ENCODE results near the gene GTSE1.

GTSE1 gene

GRCh38 chr22:46349238-46349637 lies 52.6 kb downstream of the GTSE1 start:
- H3K4me1 ChIP-seq (ENCODE audit: insufficient read depth, poor library complexity, severe bottlenecking): no peaks in the 10 kb centered on the region
- DNase-seq (ENCODE audit: low spot score) (no peak), ATAC-seq (ENCODE audit: low read depth) (no peak)
- peaks cover 81% of the 10 kb centered on the region for H3K36me3 ChIP-seq (ENCODE audit: low read depth)
- no peak for TF ChIP-seq CTCF (IDR thresholded peaks at IDR 0.05; ENCODE audit: poor library complexity, severe bottlenecking)
- H3K9me3 ChIP-seq (ENCODE audit: severe bottlenecking): no peaks in the 10 kb centered on the region
- H3K27me3 ChIP-seq (ENCODE audit: insufficient read depth, poor library complexity, severe bottlenecking): no peaks in the 10 kb centered on the region
- no peak overlapping the region for H3K27ac ChIP-seq (ENCODE audit: poor library complexity, severe bottlenecking)
- H3K4me3 ChIP-seq (ENCODE audit: severe bottlenecking): no peak overlapping the region

- DNase-seq (ENCODE audit: low spot score) (no peak), ATAC-seq (ENCODE audit: low read depth) (no peak)
- H3K4me3 ChIP-seq (ENCODE audit: severe bottlenecking): no peak overlapping the region
- H3K9me3 ChIP-seq (ENCODE audit: severe bottlenecking): no peaks in the 10 kb centered on the region
- peaks cover 76% of the 10 kb centered on the region for H3K36me3 ChIP-seq (ENCODE audit: low read depth)
- no peak overlapping the region for H3K27ac ChIP-seq (ENCODE audit: poor library complexity, severe bottlenecking)
- H3K27me3 ChIP-seq (ENCODE audit: insufficient read depth, poor library complexity, severe bottlenecking): no peaks in the 10 kb centered on the region
- H3K4me1 ChIP-seq (ENCODE audit: insufficient read depth, poor library complexity, severe bottlenecking): no peaks in the 10 kb centered on the region
- no peak for TF ChIP-seq CTCF (IDR thresholded peaks at IDR 0.05; ENCODE audit: poor library complexity, severe bottlenecking)
These were observed 53.0 kb downstream of the GTSE1 start for GRCh38 chr22:46349681-46350080.

GRCh38 chr22:46350121-46350520 lies 53.5 kb downstream of the GTSE1 start:
- Histone ChIP-seq H3K36me3 (ENCODE audit: low read depth) (peaks cover 75% of the 10 kb centered on the region), H3K4me3 (ENCODE audit: severe bottlenecking) (no peak overlapping the region)
- ATAC-seq (ENCODE audit: low read depth): no peak

GRCh38 chr22:46350646-46351045 lies 54.0 kb downstream of the GTSE1 start:
- Histone ChIP-seq H3K27ac (ENCODE audit: poor library complexity, severe bottlenecking) (no peak overlapping the region), H3K9me3 (ENCODE audit: severe bottlenecking) (no peaks in the 10 kb centered on the region), H3K4me3 (ENCODE audit: severe bottlenecking) (no peak overlapping the region), H3K4me1 (ENCODE audit: insufficient read depth, poor library complexity, severe bottlenecking) (peaks cover 6% of the 10 kb centered on the region), H3K27me3 (ENCODE audit: insufficient read depth, poor library complexity, severe bottlenecking) (no peaks in the 10 kb centered on the region), H3K36me3 (ENCODE audit: low read depth) (peaks cover 77% of the 10 kb centered on the region)
- DNase-seq (ENCODE audit: low spot score) (no peak), ATAC-seq (ENCODE audit: low read depth) (no peak)
- no peak for TF ChIP-seq CTCF (IDR thresholded peaks at IDR 0.05; ENCODE audit: poor library complexity, severe bottlenecking)

More at GRCh38 chr22:46350121-46350520, 53.5 kb downstream of the GTSE1 start:
- DNase-seq (ENCODE audit: low spot score): no peak
- Histone ChIP-seq H3K27me3 (ENCODE audit: insufficient read depth, poor library complexity, severe bottlenecking) (no peaks in the 10 kb centered on the region), H3K27ac (ENCODE audit: poor library complexity, severe bottlenecking) (no peak overlapping the region), H3K9me3 (ENCODE audit: severe bottlenecking) (no peaks in the 10 kb centered on the region), H3K4me1 (ENCODE audit: insufficient read depth, poor library complexity, severe bottlenecking) (peaks cover 1% of the 10 kb centered on the region)
- TF ChIP-seq CTCF (IDR thresholded peaks at IDR 0.05; ENCODE audit: poor library complexity, severe bottlenecking): no peak

- Histone ChIP-seq H3K9me3 (ENCODE audit: severe bottlenecking) (no peaks in the 10 kb centered on the region), H3K27me3 (ENCODE audit: insufficient read depth, poor library complexity, severe bottlenecking) (no peaks in the 10 kb centered on the region), H3K4me1 (ENCODE audit: insufficient read depth, poor library complexity, severe bottlenecking) (peaks cover 8% of the 10 kb centered on the region), H3K36me3 (ENCODE audit: low read depth) (peaks cover 76% of the 10 kb centered on the region), H3K4me3 (ENCODE audit: severe bottlenecking) (no peak overlapping the region), H3K27ac (ENCODE audit: poor library complexity, severe bottlenecking) (no peak overlapping the region)
- no peak for ATAC-seq (ENCODE audit: low read depth)
- TF ChIP-seq CTCF (IDR thresholded peaks at IDR 0.05; ENCODE audit: poor library complexity, severe bottlenecking): no peak
- no peak for DNase-seq (ENCODE audit: low spot score)
These were observed 54.6 kb downstream of the GTSE1 start for GRCh38 chr22:46351131-46351735.

Data from RWPE2 (cell line).